Measurements from ENCODE around the gene MBP. TPM values are rescaled to one million over a fixed set of nuclear protein-coding genes. Genes with fewer than 3 reads are reported as not detected.

The MBP gene
- polyA plus RNA-seq, 1 donor from 2014 or later: 3.3 TPM

DNA sequence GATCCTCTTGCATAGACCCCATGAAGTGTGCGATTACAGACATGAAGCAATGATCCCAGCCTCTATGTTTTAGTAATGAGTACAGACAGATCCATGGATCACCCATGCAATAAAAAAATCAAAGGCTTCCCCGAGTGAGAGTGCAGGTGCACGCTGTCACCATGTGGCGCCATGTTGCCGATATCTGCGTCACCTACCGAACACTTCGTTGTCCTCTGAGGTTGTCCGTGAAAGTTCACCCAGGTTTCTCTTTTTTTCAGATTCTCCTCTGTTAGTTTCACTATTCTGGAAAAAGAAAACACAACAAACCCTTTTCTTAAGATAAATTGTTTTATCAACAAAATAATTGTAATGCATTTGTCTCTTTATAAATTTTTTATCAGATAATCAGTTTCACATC is 66.5 kb downstream of the MBP start:
- H3K9me2 ChIP-seq (ENCODE audit: insufficient read depth, low read length): no peaks in the 10 kb centered on the region
- no peak overlapping the region for H3K4me2 ChIP-seq (ENCODE audit: low read length)
- H3F3A ChIP-seq (ENCODE audit: insufficient read depth, low read length, poor library complexity, severe bottlenecking): no peaks in the 10 kb centered on the region
- no peaks in the 10 kb centered on the region for H4K20me1 ChIP-seq (ENCODE audit: insufficient read depth)
- H3K79me2 ChIP-seq (replicated peaks; ENCODE audit: insufficient read depth, low read length): no peaks in the 10 kb centered on the region
- no peaks in the 10 kb centered on the region for H3K27me3 ChIP-seq (ENCODE audit: insufficient read depth, low read depth, low read length)
- no peak overlapping the region for H2AFZ ChIP-seq (ENCODE audit: low read depth, low read length)
- no peaks in the 10 kb centered on the region for H3K9me3 ChIP-seq (ENCODE audit: low read length)
- H3K27ac ChIP-seq (ENCODE audit: low read length): no peak overlapping the region
- H3K36me3 ChIP-seq (ENCODE audit: insufficient read depth, low read length): no peaks in the 10 kb centered on the region
- H3K9ac ChIP-seq (ENCODE audit: low read length): no peak overlapping the region
- TF ChIP-seq EZH2 (IDR thresholded peaks at IDR 0.05; ENCODE audit: borderline replicate concordance, insufficient read depth, low read length, poor library complexity, severe bottlenecking): no peak
- no peak overlapping the region for H3K4me3 ChIP-seq (ENCODE audit: low read length)

DNA sequence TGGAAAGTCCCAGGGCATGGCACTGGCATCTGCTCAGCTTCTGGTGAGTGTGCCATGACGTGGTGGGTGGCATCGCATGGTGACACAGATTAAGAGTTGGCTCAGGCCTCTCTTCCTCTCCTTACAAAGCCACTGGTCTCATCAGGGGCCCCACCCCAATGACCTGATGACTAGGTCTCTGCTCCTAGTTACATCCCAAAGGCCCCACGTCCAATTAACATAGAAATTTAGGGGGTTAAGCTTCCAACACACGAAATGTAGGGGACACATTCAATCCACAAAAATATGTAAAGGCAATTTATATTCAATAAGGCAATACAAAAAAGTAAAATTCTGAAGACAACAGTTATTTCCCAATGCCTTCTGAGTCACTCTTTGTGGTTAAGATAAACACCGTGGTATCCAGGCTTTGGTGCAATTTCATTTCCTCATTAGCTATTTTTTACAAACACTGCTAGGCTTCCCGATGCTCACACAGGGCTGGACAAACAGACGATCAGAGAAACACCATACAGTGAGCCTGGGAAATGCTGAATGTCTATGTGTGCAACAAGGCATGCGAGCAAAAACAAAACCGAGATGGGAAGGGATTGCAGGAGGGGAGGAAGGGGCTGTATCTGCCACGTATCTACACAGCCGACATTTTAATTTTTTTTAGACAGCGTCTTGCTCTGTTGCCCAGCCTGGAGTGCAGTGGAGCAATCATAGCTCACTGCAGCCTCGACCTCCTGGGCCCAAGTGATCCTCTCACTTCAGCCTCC is 67.2 kb downstream of the MBP start:
- no peak overlapping the region for H3K9ac ChIP-seq (ENCODE audit: low read length)
- H2AFZ ChIP-seq (ENCODE audit: low read depth, low read length): no peak overlapping the region
- no peaks in the 10 kb centered on the region for H3K9me2 ChIP-seq (ENCODE audit: insufficient read depth, low read length)
- TF ChIP-seq POLR2AphosphoS5 (IDR thresholded peaks at IDR 0.05): no peak
- TF ChIP-seq, protein P1, sequence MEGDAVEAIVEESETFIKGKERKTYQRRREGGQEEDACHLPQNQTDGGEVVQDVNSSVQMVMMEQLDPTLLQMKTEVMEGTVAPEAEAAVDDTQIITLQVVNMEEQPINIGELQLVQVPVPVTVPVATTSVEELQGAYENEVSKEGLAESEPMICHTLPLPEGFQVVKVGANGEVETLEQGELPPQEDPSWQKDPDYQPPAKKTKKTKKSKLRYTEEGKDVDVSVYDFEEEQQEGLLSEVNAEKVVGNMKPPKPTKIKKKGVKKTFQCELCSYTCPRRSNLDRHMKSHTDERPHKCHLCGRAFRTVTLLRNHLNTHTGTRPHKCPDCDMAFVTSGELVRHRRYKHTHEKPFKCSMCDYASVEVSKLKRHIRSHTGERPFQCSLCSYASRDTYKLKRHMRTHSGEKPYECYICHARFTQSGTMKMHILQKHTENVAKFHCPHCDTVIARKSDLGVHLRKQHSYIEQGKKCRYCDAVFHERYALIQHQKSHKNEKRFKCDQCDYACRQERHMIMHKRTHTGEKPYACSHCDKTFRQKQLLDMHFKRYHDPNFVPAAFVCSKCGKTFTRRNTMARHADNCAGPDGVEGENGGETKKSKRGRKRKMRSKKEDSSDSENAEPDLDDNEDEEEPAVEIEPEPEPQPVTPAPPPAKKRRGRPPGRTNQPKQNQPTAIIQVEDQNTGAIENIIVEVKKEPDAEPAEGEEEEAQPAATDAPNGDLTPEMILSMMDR (IDR thresholded peaks at IDR 0.05; ENCODE audit: poor library complexity, severe bottlenecking): no peak
- no peak for TF ChIP-seq SMC3 (conservative IDR thresholded peaks at IDR 0.05; ENCODE audit: poor library complexity)
- no peak for TF ChIP-seq MXI1 (conservative IDR thresholded peaks at IDR 0.05; ENCODE audit: poor library complexity, severe bottlenecking)
- no peak for TF ChIP-seq EP300 (conservative IDR thresholded peaks at IDR 0.05; ENCODE audit: poor library complexity, severe bottlenecking)
- no peak for TF ChIP-seq TAF1 (IDR thresholded peaks at IDR 0.05; ENCODE audit: low read depth)
- no peak for TF ChIP-seq EZH2 (IDR thresholded peaks at IDR 0.05; ENCODE audit: borderline replicate concordance, insufficient read depth, low read length, poor library complexity, severe bottlenecking)
- TF ChIP-seq RAD21 (conservative IDR thresholded peaks at IDR 0.05): no peak
- TF ChIP-seq, protein P2, sequence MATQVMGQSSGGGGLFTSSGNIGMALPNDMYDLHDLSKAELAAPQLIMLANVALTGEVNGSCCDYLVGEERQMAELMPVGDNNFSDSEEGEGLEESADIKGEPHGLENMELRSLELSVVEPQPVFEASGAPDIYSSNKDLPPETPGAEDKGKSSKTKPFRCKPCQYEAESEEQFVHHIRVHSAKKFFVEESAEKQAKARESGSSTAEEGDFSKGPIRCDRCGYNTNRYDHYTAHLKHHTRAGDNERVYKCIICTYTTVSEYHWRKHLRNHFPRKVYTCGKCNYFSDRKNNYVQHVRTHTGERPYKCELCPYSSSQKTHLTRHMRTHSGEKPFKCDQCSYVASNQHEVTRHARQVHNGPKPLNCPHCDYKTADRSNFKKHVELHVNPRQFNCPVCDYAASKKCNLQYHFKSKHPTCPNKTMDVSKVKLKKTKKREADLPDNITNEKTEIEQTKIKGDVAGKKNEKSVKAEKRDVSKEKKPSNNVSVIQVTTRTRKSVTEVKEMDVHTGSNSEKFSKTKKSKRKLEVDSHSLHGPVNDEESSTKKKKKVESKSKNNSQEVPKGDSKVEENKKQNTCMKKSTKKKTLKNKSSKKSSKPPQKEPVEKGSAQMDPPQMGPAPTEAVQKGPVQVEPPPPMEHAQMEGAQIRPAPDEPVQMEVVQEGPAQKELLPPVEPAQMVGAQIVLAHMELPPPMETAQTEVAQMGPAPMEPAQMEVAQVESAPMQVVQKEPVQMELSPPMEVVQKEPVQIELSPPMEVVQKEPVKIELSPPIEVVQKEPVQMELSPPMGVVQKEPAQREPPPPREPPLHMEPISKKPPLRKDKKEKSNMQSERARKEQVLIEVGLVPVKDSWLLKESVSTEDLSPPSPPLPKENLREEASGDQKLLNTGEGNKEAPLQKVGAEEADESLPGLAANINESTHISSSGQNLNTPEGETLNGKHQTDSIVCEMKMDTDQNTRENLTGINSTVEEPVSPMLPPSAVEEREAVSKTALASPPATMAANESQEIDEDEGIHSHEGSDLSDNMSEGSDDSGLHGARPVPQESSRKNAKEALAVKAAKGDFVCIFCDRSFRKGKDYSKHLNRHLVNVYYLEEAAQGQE (IDR thresholded peaks at IDR 0.05; ENCODE audit: borderline replicate concordance): no peak
- no peak overlapping the region for H3K4me3 ChIP-seq (ENCODE audit: low read length)
- no peaks in the 10 kb centered on the region for H4K20me1 ChIP-seq (ENCODE audit: insufficient read depth)
- H3K36me3 ChIP-seq (ENCODE audit: insufficient read depth, low read length): no peaks in the 10 kb centered on the region
- H3K9me3 ChIP-seq (ENCODE audit: low read length): no peaks in the 10 kb centered on the region
- no peaks in the 10 kb centered on the region for H3F3A ChIP-seq (ENCODE audit: insufficient read depth, low read length, poor library complexity, severe bottlenecking)
- H3K27ac ChIP-seq (ENCODE audit: low read length): no peak overlapping the region
- no peak overlapping the region for H3K4me2 ChIP-seq (ENCODE audit: low read length)
- H3K79me2 ChIP-seq (replicated peaks; ENCODE audit: insufficient read depth, low read length): no peaks in the 10 kb centered on the region
- no peaks in the 10 kb centered on the region for H3K27me3 ChIP-seq (ENCODE audit: insufficient read depth, low read depth, low read length)

Measured in neural cell (in vitro differentiated cells).